DOHH2 (cell line): ENCODE data around the gene DRGX.

ENCODE experiments used
- H3F3A ChIP-seq: fragments of 200-600 bp; sonication (generic), shearing (Covaris generic); 2 replicates; pipeline ENCODE4 v1.6.0; 2016; ENCODE audit warnings: antibody characterized with exemption, mild to moderate bottlenecking; ENCODE audit not compliant: control insufficient read depth, insufficient read depth
- H3K27ac ChIP-seq: fragments of 200-600 bp; sonication (generic); 2 replicates; pipeline ENCODE4 v1.5.1; 2014; ENCODE audit warnings: low read depth, mild to moderate bottlenecking, low read length, moderate library complexity
- H3K27me3 ChIP-seq: fragments of 200-600 bp; sonication (generic); 2 replicates; pipeline ENCODE4 v1.6.1; 2014; ENCODE audit warnings: mild to moderate bottlenecking, low read length, mixed read lengths; ENCODE audit not compliant: control insufficient read depth
- H3K36me3 ChIP-seq: fragments of 200-600 bp; sonication (generic); 2 replicates; pipeline ENCODE4 v1.6.1; 2014; ENCODE audit warnings: mild to moderate bottlenecking, low read length, moderate library complexity, mixed read lengths; ENCODE audit not compliant: control insufficient read depth
- H3K4me1 ChIP-seq: fragments of 200-600 bp; sonication (generic); 2 replicates; pipeline ENCODE4 v1.6.1; 2014; ENCODE audit warnings: mild to moderate bottlenecking, low read length, mixed read lengths; ENCODE audit not compliant: control insufficient read depth
- H3K4me2 ChIP-seq: fragments of 200-600 bp; sonication (generic); 2 replicates; pipeline ENCODE4 v1.6.0; 2014; ENCODE audit warnings: mild to moderate bottlenecking, low read length, moderate library complexity
- H3K4me3 ChIP-seq: fragments of 200-600 bp; sonication (generic); 2 replicates; pipeline ENCODE4 v1.5.1; 2014; ENCODE audit warnings: mild to moderate bottlenecking, low read length, mixed read lengths
- H3K79me2 ChIP-seq: fragments of 200-600 bp; sonication (generic); 2 replicates; pipeline ENCODE4 v1.6.1; 2014; ENCODE audit warnings: mild to moderate bottlenecking, low read length, mixed read lengths; ENCODE audit not compliant: control insufficient read depth
- H3K9me2 ChIP-seq: fragments of 200-600 bp; sonication (generic); replicated peaks from 2 replicates; pipeline ENCODE4 v1.6.1; 2014; ENCODE audit warnings: mild to moderate bottlenecking, low read length, mixed read lengths; ENCODE audit not compliant: control insufficient read depth
- H3K9me3 ChIP-seq: fragments of 200-600 bp; sonication (generic); 2 replicates; pipeline ENCODE4 v1.6.1; 2014; ENCODE audit warnings: antibody characterized with exemption, low read length, mixed read lengths; ENCODE audit not compliant: control insufficient read depth, insufficient read depth
- H4K20me1 ChIP-seq: fragments of 200-600 bp; sonication (generic); 2 replicates; pipeline ENCODE4 v1.6.0; 2014; ENCODE audit warnings: low read depth, mild to moderate bottlenecking, antibody characterized with exemption, low read length, moderate library complexity; ENCODE audit not compliant: control insufficient read depth, insufficient read depth
- CTCF ChIP-seq: fragments of 200-600 bp; sonication (generic); IDR thresholded peaks from one replicate; pipeline ENCODE4 v1.5.1; 2014; ENCODE audit warnings: antibody characterized with exemption, mild to moderate bottlenecking, low read depth, low read length; ENCODE audit not compliant: poor library complexity, severe bottlenecking
- EZH2phosphoT487 ChIP-seq: fragments of 200-600 bp; sonication (generic); IDR thresholded peaks from 2 replicates; pipeline ENCODE4 v1.6.1; 2017; ENCODE audit warnings: borderline replicate concordance, mild to moderate bottlenecking, antibody characterized with exemption, low read length, moderate library complexity, mixed read lengths

DRGX gene

GRCh38 chr10:49382826-49383225 is 13.1 kb downstream of the DRGX start:
- no peaks in the 10 kb centered on the region for H3K4me1 ChIP-seq
- no peak for TF ChIP-seq EZH2phosphoT487
- no peak for TF ChIP-seq CTCF
- no peaks in the 10 kb centered on the region for H3K36me3 ChIP-seq
- no peak overlapping the region for H3K27ac ChIP-seq
- no peaks in the 10 kb centered on the region for H3K79me2 ChIP-seq
- peaks cover 1% of the 10 kb centered on the region; the same call in 1 of the 2 replicates for H3K27me3 ChIP-seq
- H3K9me3 ChIP-seq, result no peaks in the 10 kb centered on the region
- no peaks in the 10 kb centered on the region for H3K9me2 ChIP-seq
- H3K4me2 ChIP-seq, result no peak overlapping the region
- no peak overlapping the region for H3K4me3 ChIP-seq
- no peaks in the 10 kb centered on the region for H3F3A ChIP-seq
- no peaks in the 10 kb centered on the region for H4K20me1 ChIP-seq

GRCh38 chr10:49382226-49382625 is 13.7 kb downstream of the DRGX start:
- Histone ChIP-seq H3K4me1 (no peaks in the 10 kb centered on the region), H4K20me1 (no peaks in the 10 kb centered on the region), H3K9me3 (no peaks in the 10 kb centered on the region), H3K9me2 (no peaks in the 10 kb centered on the region), H3K79me2 (no peaks in the 10 kb centered on the region), H3F3A (no peaks in the 10 kb centered on the region), H3K27me3 (0 out of 2 replicates have a peak, but pooled peaks cover 5% of the 10 kb centered on the region), H3K36me3 (no peaks in the 10 kb centered on the region), H3K27ac (no peak overlapping the region), H3K4me3 (no peak overlapping the region), H3K4me2 (no peak overlapping the region)
- no peak for TF ChIP-seq CTCF
- no peak for TF ChIP-seq EZH2phosphoT487

- no peaks in the 10 kb centered on the region for H3F3A ChIP-seq
- H3K27ac ChIP-seq, result no peak overlapping the region
- no peak overlapping the region for H3K4me2 ChIP-seq
- peaks cover 5% of the 10 kb centered on the region; the same call in 1 of the 2 replicates for H3K27me3 ChIP-seq
- H3K4me3 ChIP-seq, result no peak overlapping the region
- no peaks in the 10 kb centered on the region for H4K20me1 ChIP-seq
- no peaks in the 10 kb centered on the region for H3K36me3 ChIP-seq
- H3K9me3 ChIP-seq, result no peaks in the 10 kb centered on the region
- no peaks in the 10 kb centered on the region for H3K9me2 ChIP-seq
- H3K4me1 ChIP-seq, result no peaks in the 10 kb centered on the region
- TF ChIP-seq EZH2phosphoT487 (no peak), CTCF (no peak)
- no peaks in the 10 kb centered on the region for H3K79me2 ChIP-seq
These were observed 14.6 kb downstream of the DRGX start for GRCh38 chr10:49381111-49381900.
